DMS153 (cell line): ENCODE results near the gene OR13F1.
"Not testable (repeated sequence)": the region's sequence is repeated elsewhere in the genome, so short reads cannot be mapped to it uniquely, and the experiment has no call there.

ENCODE experiments used
- DNase-seq: peaks from one replicate; lab custom pipeline; 2025; lab: John Stamatoyannopoulos, UW

OR13F1 gene, protein sequence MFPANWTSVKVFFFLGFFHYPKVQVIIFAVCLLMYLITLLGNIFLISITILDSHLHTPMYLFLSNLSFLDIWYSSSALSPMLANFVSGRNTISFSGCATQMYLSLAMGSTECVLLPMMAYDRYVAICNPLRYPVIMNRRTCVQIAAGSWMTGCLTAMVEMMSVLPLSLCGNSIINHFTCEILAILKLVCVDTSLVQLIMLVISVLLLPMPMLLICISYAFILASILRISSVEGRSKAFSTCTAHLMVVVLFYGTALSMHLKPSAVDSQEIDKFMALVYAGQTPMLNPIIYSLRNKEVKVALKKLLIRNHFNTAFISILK

DNA sequence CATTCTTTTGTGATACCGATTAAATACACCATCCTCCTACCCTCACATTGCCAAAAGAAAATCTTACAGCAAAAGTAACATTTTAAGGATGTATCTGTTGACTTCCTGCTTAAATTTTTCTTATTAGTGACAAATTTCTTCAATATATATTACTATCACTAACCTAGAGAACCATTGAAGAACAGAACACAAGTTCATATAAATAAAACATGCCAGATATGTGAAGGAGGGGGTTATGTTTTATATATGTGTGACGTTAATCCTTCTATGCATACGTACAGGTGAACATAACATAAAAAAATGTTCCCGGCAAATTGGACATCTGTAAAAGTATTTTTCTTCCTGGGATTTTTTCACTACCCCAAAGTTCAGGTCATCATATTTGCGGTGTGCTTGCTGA lies at the start of gene OR13F1:
OR13F1 (plus strand) TSS at position 301 of the 400 bp plus-strand sequence; CDS start at position 301, 0 bp downstream.
- no peak for DNase-seq

DNA sequence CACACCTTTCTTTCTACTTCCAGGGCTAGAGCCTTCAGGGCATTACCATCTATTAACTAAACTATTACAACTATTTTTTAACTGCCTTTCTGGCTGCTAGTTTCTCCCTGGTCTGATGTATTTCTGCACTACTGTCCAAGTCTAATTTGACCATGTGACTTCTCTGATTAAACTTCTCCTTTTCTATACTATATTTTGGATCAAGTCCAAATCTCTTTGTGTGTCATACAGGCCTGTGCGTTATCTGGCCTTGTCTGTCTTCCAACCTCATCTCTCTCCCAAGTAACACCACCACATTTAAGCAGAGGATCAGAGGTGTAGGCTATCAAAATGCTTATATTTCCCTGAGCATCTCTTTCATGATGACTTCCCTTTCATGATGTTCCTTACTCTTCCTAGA lies 47.2 kb upstream of the OR13F1 start:
- DNase-seq = no peak

DNA sequence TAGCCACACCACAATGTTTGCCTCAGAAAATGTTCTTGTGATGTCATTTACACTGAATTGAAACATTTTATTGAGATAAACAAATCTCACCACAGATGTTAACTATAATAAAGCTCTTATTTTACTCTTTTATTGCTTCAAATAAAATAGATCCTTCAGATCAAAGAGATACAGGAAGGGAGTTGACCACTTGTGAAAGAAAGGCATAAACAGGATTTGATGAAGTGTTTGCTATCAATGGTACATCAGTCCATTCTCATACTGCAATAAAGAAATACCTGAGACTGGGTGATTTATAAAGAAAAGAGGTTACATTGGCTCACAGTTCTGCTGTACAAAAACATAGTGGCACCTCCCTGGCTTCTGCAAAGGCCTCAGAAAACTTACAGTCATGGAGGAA lies 40.2 kb upstream of the OR13F1 start:
- no peak for DNase-seq

DNA sequence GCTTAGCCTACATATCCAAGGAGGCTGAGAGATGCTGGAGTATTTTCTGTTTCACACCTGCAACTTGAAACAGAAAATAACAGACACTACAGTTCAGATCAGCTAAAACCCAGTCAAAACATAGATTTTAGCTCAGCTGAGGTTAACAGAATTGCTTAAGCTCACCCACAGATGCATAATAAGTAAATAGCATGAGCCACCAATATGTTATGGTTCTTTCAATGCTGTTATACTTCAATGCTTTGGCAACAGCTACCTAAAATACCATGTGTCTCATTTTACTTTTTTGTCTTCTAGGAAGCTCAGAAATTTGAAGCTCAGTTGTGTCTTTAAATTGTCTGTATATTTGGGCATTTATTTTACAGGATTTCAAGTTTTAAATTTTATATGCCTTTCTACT lies 35.8 kb upstream of the OR13F1 start:
- DNase-seq = no peak

DNA sequence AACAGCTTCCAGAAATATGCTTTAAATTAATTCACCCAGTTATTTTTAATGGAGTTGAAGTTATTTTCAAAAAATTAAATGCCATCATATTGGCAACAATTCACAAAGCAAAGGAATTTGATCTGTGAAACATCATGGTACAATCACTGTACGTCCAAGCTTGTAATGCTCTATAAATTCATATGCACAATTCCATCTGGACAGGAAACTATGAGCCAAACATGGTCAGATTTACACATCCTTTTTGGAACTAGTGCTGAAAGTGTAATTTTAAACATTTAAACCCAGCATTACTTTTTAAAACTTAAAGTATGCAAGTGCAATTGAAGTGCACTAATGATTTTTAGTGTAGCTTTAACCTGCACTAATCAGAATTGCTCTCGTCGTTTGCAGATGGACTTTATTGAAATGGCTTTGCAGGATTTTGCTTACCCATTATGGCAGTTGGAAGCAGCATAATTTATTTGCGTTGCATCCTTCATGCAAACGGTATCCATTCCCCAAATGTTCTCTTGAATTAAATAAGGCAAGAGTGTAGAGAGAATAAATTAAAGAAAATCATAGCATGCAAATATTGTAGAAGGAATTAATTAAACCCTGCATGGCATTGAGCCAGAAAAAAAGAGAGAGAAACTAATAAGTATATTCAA lies 21.0 kb upstream of the OR13F1 start:
- no peak for DNase-seq

DNA sequence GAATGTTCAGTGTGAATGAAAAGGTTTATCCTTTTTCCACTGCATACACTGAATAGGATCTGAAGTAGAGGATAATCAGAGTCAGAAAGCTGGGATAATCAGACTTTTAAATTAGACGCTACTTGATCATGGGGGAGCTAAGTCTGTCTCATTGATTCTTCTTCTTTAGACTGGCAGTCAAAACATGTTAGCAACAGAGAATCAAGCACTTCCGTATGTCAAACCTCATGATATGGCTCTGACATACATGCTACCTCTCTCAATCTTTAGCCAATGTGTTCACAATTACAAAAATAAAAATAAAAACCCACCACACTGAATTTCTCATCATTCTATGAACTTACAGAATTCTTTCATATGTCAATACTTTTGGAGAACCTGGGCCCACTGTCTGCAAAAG lies 19.0 kb upstream of the OR13F1 start:
- no peak for DNase-seq

DNA sequence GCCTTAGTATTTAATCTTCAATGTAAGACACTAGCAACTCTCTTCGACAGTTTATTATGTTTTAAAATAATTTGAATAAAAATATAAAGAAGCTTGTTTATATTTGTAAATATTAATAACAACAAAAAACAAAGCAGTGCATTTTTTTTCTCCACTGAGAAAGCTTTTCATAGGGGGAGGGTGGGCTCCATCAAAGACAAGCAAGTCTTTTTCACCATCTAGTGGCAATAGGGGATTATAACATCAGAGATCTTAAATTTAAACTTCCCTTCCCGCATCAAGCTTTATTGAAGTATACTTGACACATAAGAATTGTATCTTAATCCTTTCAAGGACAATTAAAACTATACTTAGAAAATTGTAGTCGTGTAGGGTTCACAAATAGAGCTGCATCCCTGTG lies 9.3 kb upstream of the OR13F1 start:
- DNase-seq = no peak

DNA sequence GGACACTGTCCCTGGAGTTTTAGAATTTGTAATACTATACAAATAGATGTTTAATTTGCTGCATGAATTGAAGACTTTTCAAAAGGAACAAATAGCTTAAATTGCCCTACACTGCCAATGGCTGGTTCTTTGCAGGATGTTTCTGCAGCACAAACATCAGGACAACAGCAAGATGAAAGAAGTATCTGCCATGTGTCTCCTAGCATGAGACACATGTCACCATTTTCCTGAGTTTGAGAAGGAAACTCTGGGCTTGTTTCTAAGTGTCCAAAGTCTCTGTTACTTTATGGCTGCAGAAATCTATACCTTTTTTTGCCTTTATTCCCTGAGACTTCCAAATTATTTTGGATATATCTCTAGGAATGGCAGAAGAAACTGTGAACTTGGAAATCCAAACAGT lies 623 bp upstream of the OR13F1 start:
- DNase-seq = no peak

DNA sequence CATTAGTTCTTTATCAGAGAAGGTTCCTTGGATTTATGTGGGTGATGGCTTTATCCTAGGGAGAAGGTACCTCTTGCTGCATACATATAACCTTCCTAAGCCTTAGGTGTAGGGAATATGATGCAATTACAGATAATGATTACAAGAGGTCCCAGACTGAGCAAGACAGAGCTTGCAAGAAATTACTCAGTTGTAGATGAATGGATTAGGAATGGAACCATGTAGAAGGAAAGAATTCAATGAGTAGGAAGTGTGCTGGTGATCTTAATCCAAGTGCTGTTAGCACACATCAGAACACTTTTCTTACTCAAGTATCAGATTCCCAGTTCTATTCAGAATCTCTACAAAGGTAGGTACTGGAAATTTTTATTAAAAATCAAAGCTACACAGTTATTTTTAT lies 2.5 kb downstream of the OR13F1 start:
- no peak for DNase-seq

DNA sequence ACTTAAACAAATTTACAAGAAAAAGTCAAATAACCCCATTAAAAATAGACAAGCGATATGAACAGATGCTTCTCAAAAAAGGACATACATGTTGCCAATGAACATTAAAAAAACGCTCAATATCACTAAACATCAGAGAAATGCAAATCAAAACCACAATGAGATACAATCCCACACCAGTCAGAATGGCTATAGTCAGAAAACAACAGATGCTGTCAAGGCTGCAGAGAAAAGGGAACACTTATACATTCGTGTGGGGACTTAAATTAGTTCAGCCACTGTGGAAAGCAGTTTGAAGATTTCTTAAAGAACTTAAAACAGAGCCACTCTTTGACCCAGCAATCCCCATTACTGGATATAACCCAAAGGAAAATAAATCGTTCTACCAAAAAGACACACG lies 10.8 kb downstream of the OR13F1 start:
- DNase-seq = no peak

DNA sequence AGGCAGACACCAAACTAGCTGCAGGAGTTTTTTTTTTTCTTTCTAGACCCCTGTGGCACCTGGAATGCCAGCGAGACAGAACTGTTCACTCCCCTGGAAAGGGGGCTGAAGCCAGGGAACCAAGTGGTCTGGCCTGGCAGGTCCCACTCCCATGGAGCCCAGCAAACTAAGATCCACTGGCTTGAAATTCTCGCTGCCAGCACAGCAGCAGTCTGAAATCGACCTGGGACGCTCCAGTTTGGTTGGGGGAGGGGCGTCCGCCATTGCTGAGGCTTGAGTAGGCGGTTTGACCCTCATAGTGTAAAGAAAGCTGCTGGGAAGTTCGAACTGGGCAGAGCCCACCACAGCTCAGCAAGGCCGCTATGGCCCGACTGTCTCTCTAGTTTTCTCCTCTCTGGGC lies 16.2 kb downstream of the OR13F1 start:
- DNase-seq = not testable (repeated sequence)

DNA sequence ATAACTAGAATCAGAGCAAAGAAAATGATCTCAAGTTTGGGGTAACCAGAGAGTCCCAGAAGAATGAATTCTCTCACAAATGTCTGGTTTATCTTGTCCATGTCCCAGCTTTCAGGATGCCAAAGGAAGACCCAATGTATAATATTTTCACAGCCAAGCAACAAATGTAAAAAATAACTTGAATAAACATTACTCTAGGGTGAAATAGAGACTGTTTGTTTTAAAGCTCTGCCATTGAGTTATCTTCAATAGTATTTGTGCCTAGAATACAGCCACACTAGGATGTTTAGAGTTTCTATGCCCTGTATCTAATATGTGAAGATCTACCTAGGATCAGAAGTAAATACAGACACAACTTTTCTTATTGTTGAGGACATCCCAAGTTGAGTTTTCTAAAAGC lies 23.0 kb downstream of the OR13F1 start, which contains the start of gene OR13C4:
OR13C4 (minus strand) TSS at position 101 of the 400 bp plus-strand sequence; CDS start at position 101, 0 bp downstream.
- DNase-seq = no peak

DNA sequence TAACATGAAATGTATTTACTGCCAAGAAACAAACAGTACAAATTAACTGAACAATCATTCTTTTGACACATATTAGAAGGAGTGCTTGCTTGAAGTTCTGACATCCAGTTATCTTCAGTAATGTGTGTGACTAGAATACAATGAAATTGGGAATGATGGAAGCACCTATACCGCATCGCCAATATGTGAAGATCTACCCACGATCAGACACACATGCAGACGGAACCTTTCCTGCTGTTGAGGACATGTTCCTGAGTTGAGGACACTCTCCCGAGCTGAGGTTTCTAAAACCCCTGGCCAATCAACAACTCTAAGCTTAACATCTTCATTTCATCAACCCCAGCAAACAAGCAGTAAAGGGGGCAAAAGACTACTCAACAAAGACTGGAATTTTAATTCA lies 32.7 kb downstream of the OR13F1 start, which contains the start of gene OR13C3:
OR13C3 (minus strand) TSS at position 101 of the 400 bp plus-strand sequence. CDS start 133 bp downstream, outside the sequence.
- DNase-seq = no peak

DNA sequence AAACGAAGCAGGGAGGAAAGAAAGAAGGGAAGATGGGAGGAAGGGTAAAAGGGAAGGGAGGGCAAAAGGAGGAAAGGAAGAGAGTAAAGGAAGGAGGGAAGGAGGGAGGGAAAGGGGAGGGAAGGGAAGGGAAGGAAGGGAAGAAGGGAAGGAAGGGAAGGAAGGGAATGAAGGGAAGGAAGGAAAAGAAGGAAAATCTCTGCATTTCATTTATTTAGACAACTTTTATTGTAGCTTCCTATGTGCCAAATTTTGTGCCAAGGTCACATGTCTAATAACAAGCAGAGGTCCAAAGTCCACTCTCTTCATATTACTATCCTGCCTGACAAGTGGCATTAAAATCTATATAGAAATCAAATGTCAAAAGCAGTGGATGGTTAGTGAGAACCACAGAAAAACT lies 35.2 kb downstream of the OR13F1 start:
- no peak for DNase-seq

DNA sequence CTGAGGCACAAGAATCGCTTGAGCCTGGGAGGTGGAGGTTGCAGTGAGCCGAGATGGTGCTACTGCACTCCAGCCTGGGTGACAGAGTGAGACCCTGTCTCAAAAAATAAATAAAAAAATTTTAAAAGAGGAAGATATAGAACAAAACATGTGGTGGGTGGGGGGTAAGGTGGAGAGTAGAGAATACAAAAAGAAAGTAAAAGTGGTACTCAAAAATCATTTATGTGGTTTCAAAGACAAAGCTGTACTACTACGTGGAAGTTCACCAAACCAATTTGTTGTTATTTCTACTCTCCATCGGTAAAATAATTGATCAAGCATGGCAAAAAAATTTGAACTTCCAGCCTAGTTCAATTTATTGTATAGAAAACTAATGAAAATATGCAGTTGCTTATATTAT lies 40.6 kb downstream of the OR13F1 start:
- DNase-seq = no peak

DNA sequence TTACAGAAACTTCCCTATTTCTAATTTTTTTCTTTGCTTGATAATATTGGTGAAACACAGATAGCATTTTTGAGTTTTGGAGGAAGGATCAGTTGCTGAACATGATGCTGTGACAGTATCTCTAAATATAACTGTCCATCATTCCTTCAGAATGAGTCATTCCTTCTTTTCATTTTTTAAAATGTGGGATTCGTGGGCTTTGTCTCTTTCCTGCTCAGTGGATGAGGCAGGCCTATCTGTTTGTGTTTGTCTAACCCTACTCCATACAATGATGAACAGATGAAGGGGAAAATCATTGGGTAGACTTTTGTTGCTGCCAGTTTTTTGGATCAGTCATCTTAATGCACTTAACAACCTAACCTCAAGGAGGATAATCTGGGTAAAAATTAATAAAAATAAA lies 49.2 kb downstream of the OR13F1 start:
- DNase-seq = no peak
